ENCODE results near the gene GRIA1. TPM values are rescaled to one million over a fixed set of nuclear protein-coding genes. Genes with fewer than 3 reads are reported as not detected.

GRIA1 gene
- total RNA-seq, 1 donor from 2014 or later: not detected

DNA sequence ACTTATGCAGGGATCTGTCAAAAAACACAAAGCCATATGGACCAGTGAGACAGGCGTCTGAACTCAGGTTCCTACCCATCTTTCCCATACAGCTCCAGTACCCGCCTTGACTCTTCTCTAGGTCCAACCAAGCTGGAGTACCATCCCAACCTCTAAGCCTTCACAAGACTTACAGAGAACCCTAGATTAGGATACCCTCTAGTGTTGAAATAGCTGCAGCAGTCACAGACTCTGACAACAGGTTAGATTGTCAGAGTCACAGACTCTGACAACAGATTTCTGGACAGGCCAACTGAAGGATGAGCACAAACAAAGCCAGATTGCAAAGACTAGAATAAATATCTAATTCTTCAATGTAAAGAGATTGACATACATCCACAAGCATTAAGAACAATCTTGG is 266.1 kb downstream of the GRIA1 start:
- H3K9me3 Mint-ChIP-seq (ENCODE audit: unreplicated experiment): peaks cover 2% of the 10 kb centered on the region
- DNase-seq: no peak
- no peak overlapping the region for H3K4me3 Mint-ChIP-seq (ENCODE audit: unreplicated experiment)
- H3K36me3 Mint-ChIP-seq (ENCODE audit: unreplicated experiment): no peaks in the 10 kb centered on the region
- no peaks in the 10 kb centered on the region for H3K4me1 Mint-ChIP-seq (ENCODE audit: low read depth, unreplicated experiment)
- no peaks in the 10 kb centered on the region for H3K27me3 Mint-ChIP-seq (ENCODE audit: unreplicated experiment)
- TF ChIP-seq, protein P1, sequence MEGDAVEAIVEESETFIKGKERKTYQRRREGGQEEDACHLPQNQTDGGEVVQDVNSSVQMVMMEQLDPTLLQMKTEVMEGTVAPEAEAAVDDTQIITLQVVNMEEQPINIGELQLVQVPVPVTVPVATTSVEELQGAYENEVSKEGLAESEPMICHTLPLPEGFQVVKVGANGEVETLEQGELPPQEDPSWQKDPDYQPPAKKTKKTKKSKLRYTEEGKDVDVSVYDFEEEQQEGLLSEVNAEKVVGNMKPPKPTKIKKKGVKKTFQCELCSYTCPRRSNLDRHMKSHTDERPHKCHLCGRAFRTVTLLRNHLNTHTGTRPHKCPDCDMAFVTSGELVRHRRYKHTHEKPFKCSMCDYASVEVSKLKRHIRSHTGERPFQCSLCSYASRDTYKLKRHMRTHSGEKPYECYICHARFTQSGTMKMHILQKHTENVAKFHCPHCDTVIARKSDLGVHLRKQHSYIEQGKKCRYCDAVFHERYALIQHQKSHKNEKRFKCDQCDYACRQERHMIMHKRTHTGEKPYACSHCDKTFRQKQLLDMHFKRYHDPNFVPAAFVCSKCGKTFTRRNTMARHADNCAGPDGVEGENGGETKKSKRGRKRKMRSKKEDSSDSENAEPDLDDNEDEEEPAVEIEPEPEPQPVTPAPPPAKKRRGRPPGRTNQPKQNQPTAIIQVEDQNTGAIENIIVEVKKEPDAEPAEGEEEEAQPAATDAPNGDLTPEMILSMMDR (IDR thresholded peaks at IDR 0.05; ENCODE audit: partially characterized antibody, unreplicated experiment): no peak
- H3K27ac Mint-ChIP-seq (ENCODE audit: unreplicated experiment): no peak overlapping the region

DNA sequence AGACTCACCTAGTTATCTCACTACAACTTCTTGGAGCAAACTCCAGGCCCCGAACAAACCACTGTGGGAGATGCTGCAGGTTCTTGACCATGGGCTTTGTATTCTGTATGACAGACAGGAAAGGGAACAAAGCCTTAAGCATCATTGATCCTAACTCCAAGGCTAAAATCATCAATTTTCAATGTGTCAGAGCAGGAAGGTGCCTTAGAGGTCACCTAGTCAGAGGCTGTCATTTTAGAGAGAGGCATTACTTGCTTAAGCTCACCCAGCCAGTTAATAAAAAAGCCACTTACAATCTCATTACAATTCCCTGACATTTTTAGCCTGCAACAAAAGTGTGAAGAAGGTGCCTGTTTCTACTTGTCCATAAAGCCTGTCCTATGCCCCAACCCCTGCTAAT is 275.5 kb downstream of the GRIA1 start:
- Mint-ChIP-seq H3K9me3 (ENCODE audit: unreplicated experiment) (no peaks in the 10 kb centered on the region), H3K4me1 (ENCODE audit: low read depth, unreplicated experiment) (no peaks in the 10 kb centered on the region), H3K27me3 (ENCODE audit: unreplicated experiment) (no peaks in the 10 kb centered on the region), H3K4me3 (ENCODE audit: unreplicated experiment) (no peak overlapping the region), H3K27ac (ENCODE audit: unreplicated experiment) (no peak overlapping the region), H3K36me3 (ENCODE audit: unreplicated experiment) (peaks cover 3% of the 10 kb centered on the region)
- no peak for DNase-seq
- TF ChIP-seq, protein P1 (IDR thresholded peaks at IDR 0.05; ENCODE audit: partially characterized antibody, unreplicated experiment): no peak

DNA sequence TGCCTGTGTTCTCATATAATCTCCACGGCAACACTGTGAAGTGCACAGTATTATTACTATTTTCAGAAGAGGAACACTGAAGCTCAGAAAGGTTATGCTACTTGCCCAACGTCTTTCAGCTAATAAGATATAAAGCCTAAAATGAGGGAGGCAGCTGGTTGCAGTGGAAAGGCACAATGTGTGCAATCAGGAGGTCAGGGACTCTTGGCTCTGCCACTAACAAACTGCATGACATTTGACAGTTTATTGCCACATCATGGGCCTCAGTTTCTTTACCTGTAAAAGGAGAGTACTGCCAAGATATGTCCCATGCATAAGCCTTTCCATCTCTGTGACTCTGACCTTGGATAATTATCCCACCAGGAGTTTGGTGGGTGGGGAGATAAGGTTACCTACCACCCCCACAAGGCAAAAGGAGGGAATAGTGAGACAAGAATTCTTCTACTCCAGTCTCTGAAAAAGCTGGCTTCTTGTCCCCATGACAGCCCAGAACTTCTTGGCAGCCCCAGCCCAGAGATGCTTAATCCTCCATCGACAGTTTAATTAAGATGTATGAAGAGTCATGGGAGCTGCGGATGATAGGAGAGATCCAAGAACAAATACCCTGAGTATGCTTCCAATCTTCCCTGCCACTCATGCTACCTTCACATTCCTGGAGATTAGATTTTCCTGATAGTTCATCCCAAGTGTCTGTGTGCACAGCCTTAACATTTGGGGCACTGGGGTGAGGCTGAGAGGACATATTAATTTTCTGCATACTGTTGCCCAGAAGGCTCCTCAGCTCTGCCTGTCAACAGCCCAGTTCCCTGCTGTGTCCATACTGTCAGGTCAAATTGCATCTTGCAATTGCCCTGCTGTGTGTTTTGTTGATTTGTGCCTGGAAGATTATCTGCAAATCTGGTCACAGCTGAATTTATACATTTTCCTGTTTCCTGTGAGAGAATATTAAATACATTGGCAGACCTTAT is 277.0 kb downstream of the GRIA1 start:
- no peaks in the 10 kb centered on the region for H3K9me3 Mint-ChIP-seq (ENCODE audit: unreplicated experiment)
- H3K4me3 Mint-ChIP-seq (ENCODE audit: unreplicated experiment): no peak overlapping the region
- TF ChIP-seq, protein P1 (IDR thresholded peaks at IDR 0.05; ENCODE audit: partially characterized antibody, unreplicated experiment): no peak
- no peaks in the 10 kb centered on the region for H3K27me3 Mint-ChIP-seq (ENCODE audit: unreplicated experiment)
- H3K27ac Mint-ChIP-seq (ENCODE audit: unreplicated experiment): no peak overlapping the region
- DNase-seq: no peak
- H3K36me3 Mint-ChIP-seq (ENCODE audit: unreplicated experiment): no peaks in the 10 kb centered on the region
- no peaks in the 10 kb centered on the region for H3K4me1 Mint-ChIP-seq (ENCODE audit: low read depth, unreplicated experiment)

DNA sequence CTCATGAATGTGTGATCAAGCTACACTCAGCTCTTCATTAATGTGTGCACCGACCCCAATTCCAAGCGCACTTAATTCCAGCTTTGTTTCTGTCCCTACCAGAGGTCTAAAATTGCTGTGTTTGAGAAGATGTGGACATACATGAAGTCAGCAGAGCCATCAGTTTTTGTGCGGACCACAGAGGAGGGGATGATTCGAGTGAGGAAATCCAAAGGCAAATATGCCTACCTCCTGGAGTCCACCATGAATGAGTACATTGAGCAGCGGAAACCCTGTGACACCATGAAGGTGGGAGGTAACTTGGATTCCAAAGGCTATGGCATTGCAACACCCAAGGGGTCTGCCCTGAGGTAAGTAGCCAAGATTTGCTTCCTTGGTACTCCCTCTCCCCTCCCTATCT is 279.6 kb downstream of the GRIA1 start:
- no peaks in the 10 kb centered on the region for H3K36me3 Mint-ChIP-seq (ENCODE audit: unreplicated experiment)
- H3K4me1 Mint-ChIP-seq (ENCODE audit: low read depth, unreplicated experiment): no peaks in the 10 kb centered on the region
- H3K9me3 Mint-ChIP-seq (ENCODE audit: unreplicated experiment): no peaks in the 10 kb centered on the region
- TF ChIP-seq, protein P1 (IDR thresholded peaks at IDR 0.05; ENCODE audit: partially characterized antibody, unreplicated experiment): no peak
- no peak overlapping the region for H3K4me3 Mint-ChIP-seq (ENCODE audit: unreplicated experiment)
- H3K27me3 Mint-ChIP-seq (ENCODE audit: unreplicated experiment): peaks cover 2% of the 10 kb centered on the region
- H3K27ac Mint-ChIP-seq (ENCODE audit: unreplicated experiment): no peak overlapping the region
- no peak for DNase-seq

DNA sequence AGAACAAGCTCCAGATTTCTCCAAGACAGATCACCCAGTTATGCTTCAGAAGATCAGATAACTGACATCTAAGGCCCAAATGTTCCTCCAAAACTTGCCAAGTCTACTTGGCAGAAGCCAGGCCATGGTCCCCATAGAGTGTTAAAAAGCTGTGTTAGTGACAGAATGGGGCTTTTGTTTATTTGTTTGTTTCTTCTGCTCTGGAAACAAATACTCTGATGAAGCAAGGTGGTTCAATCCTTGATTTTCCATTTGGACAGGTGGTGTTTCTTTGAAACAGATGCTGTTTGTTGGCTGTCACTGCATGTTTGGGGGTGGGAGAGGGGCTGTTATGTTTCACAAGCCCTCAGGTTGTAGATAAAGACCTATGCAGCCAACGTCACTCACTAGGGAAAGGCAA is 284.2 kb downstream of the GRIA1 start:
- peaks cover 21% of the 10 kb centered on the region for H3K4me1 Mint-ChIP-seq (ENCODE audit: low read depth, unreplicated experiment)
- H3K9me3 Mint-ChIP-seq (ENCODE audit: unreplicated experiment): peaks cover 4% of the 10 kb centered on the region
- H3K27ac Mint-ChIP-seq (ENCODE audit: unreplicated experiment): no peak overlapping the region
- no peaks in the 10 kb centered on the region for H3K36me3 Mint-ChIP-seq (ENCODE audit: unreplicated experiment)
- peaks cover 2% of the 10 kb centered on the region for H3K27me3 Mint-ChIP-seq (ENCODE audit: unreplicated experiment)
- TF ChIP-seq, protein P1 (IDR thresholded peaks at IDR 0.05; ENCODE audit: partially characterized antibody, unreplicated experiment): no peak
- no peak overlapping the region for H3K4me3 Mint-ChIP-seq (ENCODE audit: unreplicated experiment)
- no peak for DNase-seq
